Upper lobe of left lung (tissue), 4 donors: ENCODE data around the gene PRC1.

ENCODE experiments used
- CTCF ChIP-seq, 6 experiments: fragments of 450-650 bp in 4 of 6; fragments of 200-600 bp in 2 of 6; sonication (generic) in 2 of 6; IDR thresholded peaks; one replicate each; pipeline ENCODE4 v1.5.1; 2016 to 2019; ENCODE audit warnings: antibody characterized with exemption in 6 of 6
- EP300 ChIP-seq, 4 donors: sonication (generic); formaldehyde crosslinking; IDR thresholded peaks; one replicate each; pipeline ENCODE4 v1.5.1; 2017; ENCODE audit warnings: antibody characterized with exemption in 4 of 4, control low read depth in 2 of 4
- POLR2A ChIP-seq, 4 donors: fragments of 450-650 bp; IDR thresholded peaks; one replicate each; pipeline ENCODE4 v1.5.1; 2016 to 2017; ENCODE audit warnings: antibody characterized with exemption in 4 of 4, mild to moderate bottlenecking in 2 of 4
- POLR2AphosphoS5 ChIP-seq, 2 donors: sonication (generic); formaldehyde crosslinking; IDR thresholded peaks; one replicate each; pipeline ENCODE4 v1.5.1; 2017; ENCODE audit warnings: antibody characterized with exemption in 2 of 2

- TF ChIP-seq CTCF (IDR thresholded peaks at IDR 0.05): no peak
- TF ChIP-seq POLR2A (IDR thresholded peaks at IDR 0.05): no peak
- TF ChIP-seq POLR2AphosphoS5 (IDR thresholded peaks at IDR 0.05): no peak
- no peak for TF ChIP-seq EP300 (IDR thresholded peaks at IDR 0.05)
These were observed 25.9 kb downstream of the PRC1 start for GRCh38 chr15:90968434-90968833.
